Aorta (tissue), 5 donors: ENCODE measurements around the gene GOLGA6A. TPM values are rescaled to one million over a fixed set of nuclear protein-coding genes. Genes with fewer than 3 reads are reported as not detected.
A peak's percentile ranks its signal among the peaks of the same experiment; 100 is the strongest.

Source experiments
- ATAC-seq: fragments of 200-7000 bp; cut with Tn5 transposase; one replicate; pipeline ENCODE4 v1.9.1; 2022; ENCODE audit warnings: moderate library complexity; ENCODE audit not compliant: low FRiP score
- DNase-seq, 2 donors: peaks; one replicate each; pipeline ENCODE4 v3.0.0-alpha.2; 2020
- H3K27ac ChIP-seq, 2 donors: one replicate each; pipeline ENCODE4 v1.5.1; 2013; ENCODE audit warnings: low read length in 2 of 2, mild to moderate bottlenecking in 2 of 2, moderate library complexity in 2 of 2, control low read depth in 1 of 2, inconsistent platforms in 1 of 2, low read depth in 1 of 2
- H3K27me3 ChIP-seq, 2 donors: one replicate each; pipeline ENCODE4 v1.6.1; 2013; ENCODE audit warnings: control low read depth in 1 of 2, low read length in 1 of 2, mild to moderate bottlenecking in 1 of 2, moderate library complexity in 1 of 2; ENCODE audit not compliant: insufficient read depth in 2 of 2, control insufficient read depth in 1 of 2
- H3K36me3 ChIP-seq, 2 donors: one replicate each; pipeline ENCODE4 v1.6.1; 2013; ENCODE audit warnings: control low read depth in 1 of 2, low read length in 1 of 2, mild to moderate bottlenecking in 1 of 2; ENCODE audit not compliant: insufficient read depth in 2 of 2, control insufficient read depth in 1 of 2
- H3K4me1 ChIP-seq, 2 donors: one replicate each; pipeline ENCODE4 v1.6.1; 2013; ENCODE audit warnings: low read length in 2 of 2, control low read depth in 1 of 2, mild to moderate bottlenecking in 1 of 2, moderate library complexity in 1 of 2; ENCODE audit not compliant: insufficient read depth in 2 of 2, control insufficient read depth in 1 of 2
- H3K4me3 ChIP-seq, 2 donors: one replicate each; pipeline ENCODE4 v1.5.1; 2013; ENCODE audit warnings: low read length in 2 of 2, control low read depth in 1 of 2, mild to moderate bottlenecking in 1 of 2
- H3K9me3 ChIP-seq: one replicate; pipeline ENCODE4 v1.6.1; 2013; ENCODE audit warnings: mild to moderate bottlenecking, low read length; ENCODE audit not compliant: control insufficient read depth
- WGBS, 2 donors: extraction: QIAGEN DNeasy Blood & Tissue Kit; methylation state at CpG; one replicate each; pipeline ENCODE4 v1.1.7; 2013; 5-methylcytosine and 5-hydroxymethylcytosine counted together
- intact Hi-C, 2 donors: fragments of 100-400 bp; cut with DNase I; formaldehyde crosslinking; loops; one replicate each; pipeline versions ENCODE4 v1.14.2 to v1.15.0; 2022
- polyA plus RNA-seq, 2 donors: library from polyadenylated mRNA; stranded (reverse); fragments of 200-250 nt; gene quantifications; one replicate each; pipeline ENCODE4 v1.2.3, GENCODE V29; 2013
- total RNA-seq, 2 donors: library from RNA; stranded (reverse); fragmentation: NEBNext Ultra II Directional; extraction: Animal tissue kit (Norgen Biotek cat#: 25700); gene quantifications; one replicate each; pipeline ENCODE4 v1.2.1, GENCODE V29; 2021
- donor health status: healthy with polysubstance abuse.
- donor health status: Bipolar disorder and iron deficiency.
- donor health status: DM: no; HTN: no; CAD: no.
- donor health status: DM: no; HTN: no; CAD: no.
- donor health status: DM: yes; HTN: yes; CAD: no.

The GOLGA6A gene
- total and polyA plus RNA-seq, 4 donors, result not detected

- Histone ChIP-seq H3K9me3 (no peaks in the 10 kb centered on the region), H3K36me3 (peaks cover 3 to 13% of the 10 kb centered on the region in 2 donors), H3K27ac (no peak overlapping the region), H3K27me3 (no peaks in the 10 kb centered on the region), H3K4me3 (no peak overlapping the region), H3K4me1 (no peaks in the 10 kb centered on the region)
- intact Hi-C loops, result no loop called here
- no peak for DNase-seq
- no peak for ATAC-seq
- 44 to 54% methylated on average over 3 of the region's 3 CpGs for WGBS, 2 donors
Observed at GRCh38 chr15:74027688-74028087, 54.7 kb downstream of the GOLGA6A start.

DNA sequence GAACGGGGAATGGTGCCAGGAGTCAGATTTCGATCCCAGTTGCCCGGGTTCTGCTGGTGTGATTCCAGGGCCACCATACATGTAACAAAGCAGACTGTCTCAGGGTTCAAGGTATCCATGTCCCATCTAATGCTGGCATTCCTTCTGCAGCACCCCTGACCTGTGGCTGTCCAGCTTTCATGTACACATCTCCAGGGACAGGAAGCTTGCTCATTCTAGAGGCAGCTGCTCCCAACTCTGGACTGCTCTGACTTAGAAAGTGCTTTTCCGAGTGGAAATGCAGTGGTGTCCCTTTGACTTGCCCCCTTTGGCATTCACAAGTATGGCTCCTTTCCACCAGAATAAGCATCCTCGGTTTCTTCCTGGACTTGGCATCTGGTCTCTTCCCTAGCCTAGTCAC is 56.9 kb downstream of the GOLGA6A start:
- intact Hi-C loops, result no loop called here
- WGBS, 2 donors, result 46 to 47% methylated on average over 5 of the region's 5 CpGs
- peaks cover 3 to 13% of the 10 kb centered on the region in 2 donors for H3K36me3 ChIP-seq
- no peaks in the 10 kb centered on the region for H3K27me3 ChIP-seq
- DNase-seq, result peak in 1 of 2 donors; percentile 31
- H3K4me3 ChIP-seq, result no peak overlapping the region
- ATAC-seq, result peak; percentile 38
- no peak overlapping the region for H3K27ac ChIP-seq
- H3K4me1 ChIP-seq, result no peaks in the 10 kb centered on the region
- no peaks in the 10 kb centered on the region for H3K9me3 ChIP-seq

DNA sequence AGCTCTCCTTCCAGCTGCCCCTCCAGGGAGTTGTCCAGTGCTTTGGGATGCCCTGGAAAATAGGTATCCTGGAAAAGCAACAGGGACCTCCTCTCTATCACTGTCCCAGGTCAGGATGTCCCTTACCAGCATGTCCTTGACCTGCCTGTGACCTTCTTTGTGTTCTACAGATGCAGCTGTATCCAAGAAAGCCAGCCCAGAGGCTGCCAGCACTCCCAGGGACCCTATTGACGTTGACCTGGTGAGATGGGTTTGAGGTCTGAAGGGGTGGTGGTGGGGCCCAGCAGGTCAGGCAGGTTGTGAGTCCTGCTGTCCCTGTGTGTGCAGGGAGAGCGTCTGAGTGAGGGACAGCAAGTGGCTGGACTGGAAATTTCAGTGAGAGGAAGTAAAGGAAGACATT is 57.7 kb downstream of the GOLGA6A start:
- 32 to 67% methylated on average over 2 of the region's 2 CpGs for WGBS, 2 donors
- no peak for ATAC-seq
- intact Hi-C loops, result no loop called here
- Histone ChIP-seq H3K36me3 (peaks cover 3 to 13% of the 10 kb centered on the region in 2 donors), H3K27me3 (no peaks in the 10 kb centered on the region), H3K27ac (no peak overlapping the region), H3K4me1 (no peaks in the 10 kb centered on the region), H3K4me3 (no peak overlapping the region), H3K9me3 (no peaks in the 10 kb centered on the region)
- peak in 1 of 2 donors; percentile 23 for DNase-seq

- DNase-seq, result no peak
- 91 to 93% methylated on average over 66 of the region's 66 CpGs for WGBS, 2 donors
- peaks cover 3 to 15% of the 10 kb centered on the region in 2 donors for H3K36me3 ChIP-seq
- H3K4me3 ChIP-seq, result no peak overlapping the region
- ATAC-seq, result peak; percentile 37
- H3K9me3 ChIP-seq, result no peaks in the 10 kb centered on the region
- intact Hi-C loops, result no loop called here
- H3K27ac ChIP-seq, result no peak overlapping the region
- H3K4me1 ChIP-seq, result no peaks in the 10 kb centered on the region
- H3K27me3 ChIP-seq, result no peaks in the 10 kb centered on the region
Observed at GRCh38 chr15:74022706-74023470, 59.5 kb downstream of the GOLGA6A start.

Other genes starting within 250 kb of the GOLGA6A start
- gene TBC1D21, start 209.0 kb downstream of the GOLGA6A start, total RNA-seq, result not detected
- gene TBC1D21, start 209.0 kb downstream of the GOLGA6A start, polyA plus RNA-seq, result not detected
- gene LOXL1, start 156.1 kb downstream of the GOLGA6A start, total RNA-seq, result 100 to 1,000 TPM; 108 to 115 TPM
- gene LOXL1, start 156.1 kb downstream of the GOLGA6A start, polyA plus RNA-seq, result 100 to 1,000 TPM in 1 of 2 donors, 10 to 100 TPM in 1; 49.0 to 138 TPM
- 10 to 100 TPM; 12.9 to 16.4 TPM for gene STOML1, start 90.3 kb downstream of the GOLGA6A start, total RNA-seq
- gene STOML1, start 90.3 kb downstream of the GOLGA6A start, polyA plus RNA-seq, result 10 to 100 TPM; 10.5 to 19.2 TPM
- 10 to 100 TPM; 72.6 to 91.9 TPM for gene PML, start 87.8 kb downstream of the GOLGA6A start, total RNA-seq
- gene PML, start 87.8 kb downstream of the GOLGA6A start, polyA plus RNA-seq, result 10 to 100 TPM in 1 of 2 donors, 1 to 10 TPM in 1; 8.6 to 45.5 TPM
- gene ISLR2, start 48.0 kb upstream of the GOLGA6A start, total RNA-seq, result 1 to 10 TPM in 1 of 2 donors, under 1 TPM in 1; 0.81 to 1.2 TPM
- 1 to 10 TPM in 1 of 2 donors, under 1 TPM in 1; 0.13 to 1.5 TPM for gene ISLR2, start 48.0 kb upstream of the GOLGA6A start, polyA plus RNA-seq
- gene ISLR, start 91.2 kb upstream of the GOLGA6A start, total RNA-seq, result 100 to 1,000 TPM in 1 of 2 donors, 10 to 100 TPM in 1; 62.2 to 102 TPM
- gene ISLR, start 91.2 kb upstream of the GOLGA6A start, polyA plus RNA-seq, result 100 to 1,000 TPM in 1 of 2 donors, 10 to 100 TPM in 1; 24.8 to 111 TPM
- under 1 TPM; 0.16 to 0.51 TPM for gene STRA6, start 120.2 kb upstream of the GOLGA6A start, total RNA-seq
- under 1 TPM in 1 of 2 donors, not detected in 1; 0.49 TPM for gene STRA6, start 120.2 kb upstream of the GOLGA6A start, polyA plus RNA-seq
- not detected for gene CCDC33, start 153.8 kb upstream of the GOLGA6A start, total RNA-seq
- not detected for gene CCDC33, start 153.8 kb upstream of the GOLGA6A start, polyA plus RNA-seq